NT2/D1 (cell line): ENCODE results near the gene SEC14L1.

ENCODE experiments used
- YY1 ChIP-seq: IDR thresholded peaks from 2 replicates; pipeline ENCODE4 v1.6.1; 2011; ENCODE audit not compliant: insufficient read length, insufficient read depth
- ZNF274 ChIP-seq: IDR thresholded peaks from 2 replicates; pipeline ENCODE4 v1.6.1; 2011; ENCODE audit warnings: mild to moderate bottlenecking, low read depth, low read length

DNA sequence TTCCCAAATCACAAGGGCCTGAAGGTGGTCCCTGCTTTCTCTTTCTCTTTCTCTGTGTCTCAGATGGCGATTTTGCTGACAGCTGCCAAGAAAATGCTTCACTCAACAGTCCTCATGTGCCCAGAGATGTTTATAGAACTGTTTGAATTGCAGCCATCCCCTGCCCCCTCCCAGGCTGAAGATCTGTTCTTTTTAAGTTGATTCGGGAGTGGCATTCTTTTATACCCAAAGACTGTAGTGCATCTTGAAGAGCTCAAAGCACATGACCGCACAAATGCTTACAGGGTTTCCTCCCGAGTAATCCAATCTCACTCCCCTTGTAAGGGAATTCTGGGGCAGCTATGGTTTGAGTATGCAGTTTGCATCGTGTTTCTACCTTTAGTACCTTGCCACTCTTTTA lies 75.7 kb downstream of the SEC14L1 start:
- TF ChIP-seq ZNF274 (no peak), YY1 (no peak)
